HuH-7.5 (cell line): Measurements from ENCODE around the gene AFAP1.

Experiments
- DNase-seq: peaks from one replicate; pipeline ENCODE4 v3.0.0; 2011; ENCODE audit warnings: low spot score

AFAP1 gene

DNA sequence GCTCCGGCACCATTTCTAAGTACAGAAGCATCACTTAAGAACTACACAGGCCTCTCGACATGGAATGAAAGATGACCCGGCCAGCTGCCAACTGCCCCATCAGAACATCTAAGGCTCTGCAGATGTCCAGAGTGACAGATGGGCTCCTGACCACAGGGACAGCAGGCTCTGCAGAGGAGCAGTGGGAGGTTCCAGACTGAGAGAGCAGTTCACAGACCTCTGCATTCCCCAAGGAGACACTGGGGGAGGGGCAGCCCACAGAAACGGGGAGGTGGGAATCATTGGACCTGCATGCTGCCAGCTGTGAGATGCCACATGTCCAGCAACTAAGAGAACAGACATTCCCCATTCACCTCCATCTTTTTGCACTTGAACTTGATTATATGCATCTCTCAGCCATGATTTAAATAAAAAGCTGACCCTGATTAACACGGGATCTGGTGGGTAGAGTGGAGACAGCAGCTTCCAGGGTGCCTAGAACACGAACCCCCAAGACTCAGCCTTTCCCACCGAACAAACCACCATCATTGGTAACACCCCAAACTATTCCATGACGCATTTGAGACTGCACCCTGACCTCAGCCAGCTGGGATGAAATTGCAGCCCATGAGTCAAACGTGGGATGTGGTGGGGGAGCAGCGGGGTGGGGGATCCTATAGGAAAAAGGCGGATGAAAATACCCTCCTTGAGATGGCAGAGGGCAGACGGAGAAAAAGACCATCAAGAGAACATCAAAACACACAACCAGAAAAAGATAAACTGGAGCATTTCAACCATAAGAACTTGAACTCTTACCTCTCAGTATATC, 47.2 kb downstream of the AFAP1 start:
- DNase-seq: no peak

DNA sequence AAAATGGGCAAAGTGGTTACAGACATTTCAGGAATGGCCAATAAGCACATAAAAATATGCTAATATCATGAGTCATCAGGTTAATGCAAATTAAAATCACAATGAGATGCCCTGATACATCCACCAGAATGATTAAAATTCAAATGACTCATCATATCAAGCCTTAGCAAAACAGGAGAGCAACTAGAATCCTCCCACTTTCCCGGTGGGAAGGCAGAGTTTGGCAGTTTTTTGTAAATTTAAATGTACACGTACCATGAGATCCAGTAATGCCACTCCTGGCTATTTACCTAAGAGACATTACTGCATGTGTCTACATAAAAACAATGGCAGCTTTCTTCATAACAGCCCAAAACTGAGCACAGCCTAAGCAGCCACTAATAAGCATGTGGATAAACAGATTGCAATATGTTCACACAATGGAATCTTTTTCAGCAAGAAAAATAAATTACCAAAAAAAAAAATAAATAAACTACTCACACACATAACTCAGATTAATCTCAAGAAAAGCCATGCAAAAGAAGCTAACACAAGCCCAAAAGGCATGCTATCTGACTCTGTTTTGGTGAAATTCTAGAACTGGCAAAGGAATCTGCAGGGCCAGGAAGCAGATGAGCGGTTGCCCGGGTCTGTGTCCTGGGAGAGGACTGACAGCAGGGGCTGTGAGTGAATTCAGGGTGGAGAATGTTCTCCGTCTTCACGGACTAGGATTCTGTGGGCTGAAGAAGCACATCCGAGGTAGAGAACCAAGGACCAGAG, 48.8 kb downstream of the AFAP1 start:
- no peak for DNase-seq

- no peak for DNase-seq
Observed at GRCh38 chr4:7887436-7887835, 52.2 kb downstream of the AFAP1 start.

GRCh38 chr4:7886007-7886973, 53.4 kb downstream of the AFAP1 start:
- DNase-seq: no peak

DNA sequence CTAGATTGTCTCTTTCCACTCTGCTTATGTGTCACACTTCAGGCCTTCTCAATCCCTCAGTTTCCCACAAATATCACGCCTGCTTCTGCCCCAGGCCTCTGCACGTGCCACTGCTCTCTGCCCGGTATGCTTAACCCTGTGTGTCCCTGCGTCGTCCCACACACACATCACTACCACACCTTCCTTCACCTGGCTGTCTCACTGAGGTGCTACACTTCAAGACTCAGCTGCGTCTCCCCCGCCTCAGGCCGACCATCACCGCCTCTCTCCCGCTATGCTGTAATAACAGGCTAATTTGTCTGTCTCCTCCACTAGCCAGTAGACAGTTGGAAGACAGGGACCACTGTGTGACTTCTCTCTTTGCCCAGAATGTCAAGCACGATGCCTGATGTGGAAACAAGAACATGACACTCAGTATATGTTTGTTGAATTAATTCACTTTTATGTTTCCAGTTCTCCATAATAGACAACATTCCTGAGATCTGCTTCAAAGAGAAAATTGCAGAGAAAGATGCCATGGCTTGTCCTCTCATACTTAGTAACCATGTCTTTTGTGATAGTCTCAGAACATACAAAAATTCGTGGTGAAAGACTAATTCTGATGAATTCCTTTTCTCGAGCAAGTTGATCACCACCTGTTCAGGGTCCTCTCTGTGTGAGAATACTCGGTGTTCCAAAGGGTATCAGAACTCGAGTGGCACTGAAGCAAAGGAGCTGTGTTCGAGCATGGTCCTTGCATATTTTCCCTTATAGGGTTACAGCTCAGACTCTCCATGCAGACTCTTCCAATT, 54.2 kb downstream of the AFAP1 start:
- no peak for DNase-seq

- DNase-seq: no peak
Observed at GRCh38 chr4:7880683-7881082, 59.0 kb downstream of the AFAP1 start.

- DNase-seq: no peak
Observed at GRCh38 chr4:7879127-7879526, 60.5 kb downstream of the AFAP1 start.

- DNase-seq: no peak
Observed at GRCh38 chr4:7878323-7878722, 61.3 kb downstream of the AFAP1 start.

DNA sequence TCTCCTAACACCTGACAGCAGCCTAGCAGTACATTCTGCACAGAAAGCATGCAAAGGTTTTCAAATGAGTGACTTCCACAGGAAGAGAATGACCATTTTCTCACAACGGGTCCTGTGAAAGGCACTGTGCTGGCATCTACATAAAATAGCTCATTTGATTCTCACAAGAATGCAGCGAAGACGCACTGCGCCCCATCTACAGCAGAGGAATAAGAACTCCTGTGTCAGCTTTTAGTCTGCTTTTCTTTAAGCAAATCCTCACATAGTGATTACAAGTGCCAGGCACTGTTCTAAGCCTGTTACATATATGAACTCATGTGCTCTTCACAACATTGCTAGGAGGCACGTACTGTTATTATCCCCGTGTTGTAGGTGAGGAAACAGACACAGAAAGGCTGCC, 62.5 kb downstream of the AFAP1 start:
- no peak for DNase-seq

DNA sequence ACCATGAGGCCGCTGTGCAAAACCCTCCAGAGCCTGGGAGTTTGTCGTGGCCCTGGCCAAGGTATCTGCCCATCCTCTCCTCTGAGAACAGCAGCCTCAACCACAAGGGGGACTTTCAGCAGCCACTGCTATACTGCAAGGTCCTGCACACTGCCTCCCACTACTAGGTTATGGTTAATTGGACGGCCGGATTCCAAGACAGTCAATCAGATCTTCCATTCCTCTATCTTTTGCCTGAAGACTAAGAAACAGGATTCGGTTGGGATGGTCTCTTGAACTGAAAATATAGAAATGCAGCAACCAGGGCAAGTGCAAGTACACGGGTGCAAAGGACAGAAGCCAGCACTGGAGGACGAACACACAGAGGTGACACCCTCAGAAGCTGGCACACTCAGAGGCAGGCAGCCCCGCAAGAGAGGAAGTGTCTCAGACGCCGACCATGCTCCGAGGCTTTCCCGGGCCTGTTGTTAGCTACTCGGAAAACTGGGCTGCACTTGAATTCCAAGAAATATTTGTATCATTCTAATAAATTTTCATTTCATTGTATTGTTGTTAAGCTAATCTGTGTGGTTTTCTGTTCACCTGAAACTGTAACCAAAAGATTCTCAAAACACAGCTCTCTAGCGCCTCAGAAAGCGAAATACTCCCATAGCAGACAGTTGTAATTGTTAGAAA, 63.3 kb downstream of the AFAP1 start:
- no peak for DNase-seq

DNA sequence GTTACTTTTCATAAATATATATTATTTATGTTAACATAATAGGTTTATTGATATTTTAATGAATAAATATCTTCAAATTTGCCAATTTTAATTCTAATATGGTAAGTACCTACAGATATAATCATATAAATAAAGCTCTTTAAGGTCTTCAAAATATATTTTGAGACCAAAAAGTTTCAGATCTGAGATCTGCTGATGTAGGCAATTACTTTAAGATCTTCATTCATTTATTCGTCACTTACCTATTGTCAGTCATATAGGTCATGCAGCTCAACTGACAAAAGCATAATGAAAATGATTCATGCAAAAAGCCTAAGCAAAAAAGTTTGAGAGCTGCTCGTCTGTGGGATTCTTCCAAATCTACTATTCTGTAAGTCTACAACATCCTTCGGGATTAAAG, 64.8 kb downstream of the AFAP1 start:
- no peak for DNase-seq

- no peak for DNase-seq
Observed at GRCh38 chr4:7873881-7874280, 65.8 kb downstream of the AFAP1 start.

- no peak for DNase-seq
Observed at GRCh38 chr4:7872264-7872771, 67.3 kb downstream of the AFAP1 start.

DNA sequence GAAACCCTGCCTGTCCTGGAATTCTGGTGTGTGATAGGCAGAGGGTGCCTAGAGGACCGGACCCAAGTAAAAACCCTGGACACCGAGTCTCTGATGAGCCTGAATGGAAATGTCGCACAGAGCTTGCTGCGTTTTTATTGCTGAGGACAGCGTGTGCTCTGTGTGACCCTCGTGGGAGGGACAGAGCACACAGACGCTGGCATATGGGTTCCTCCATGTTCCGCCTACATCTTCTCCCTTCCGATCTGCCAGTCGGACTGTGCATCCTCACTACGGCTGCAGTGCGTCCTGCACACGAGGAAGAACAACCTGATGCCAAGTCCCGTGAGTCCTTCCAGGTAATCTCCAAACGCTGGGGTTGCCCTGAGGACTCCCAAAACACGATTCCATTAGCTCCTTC, 68.3 kb downstream of the AFAP1 start:
- DNase-seq: no peak

GRCh38 chr4:7868892-7869471, 70.7 kb downstream of the AFAP1 start:
- DNase-seq: no peak

DNA sequence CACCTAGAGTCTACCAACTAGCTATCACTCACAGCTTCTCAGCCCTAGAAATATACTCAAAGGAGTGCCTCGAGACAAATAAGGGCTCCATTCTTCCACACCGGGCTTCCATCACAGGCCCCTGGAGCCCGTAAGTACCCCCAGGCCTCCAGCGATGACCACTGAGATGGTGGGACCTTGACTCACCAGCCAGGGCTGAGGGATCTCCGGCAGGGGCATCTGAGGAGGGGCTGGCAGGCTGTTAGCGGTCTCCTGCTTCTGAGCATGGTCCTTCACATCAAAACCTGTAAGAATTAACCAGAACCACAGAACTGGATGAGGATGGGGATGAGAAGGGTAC, 71.3 kb downstream of the AFAP1 start:
- no peak for DNase-seq

DNA sequence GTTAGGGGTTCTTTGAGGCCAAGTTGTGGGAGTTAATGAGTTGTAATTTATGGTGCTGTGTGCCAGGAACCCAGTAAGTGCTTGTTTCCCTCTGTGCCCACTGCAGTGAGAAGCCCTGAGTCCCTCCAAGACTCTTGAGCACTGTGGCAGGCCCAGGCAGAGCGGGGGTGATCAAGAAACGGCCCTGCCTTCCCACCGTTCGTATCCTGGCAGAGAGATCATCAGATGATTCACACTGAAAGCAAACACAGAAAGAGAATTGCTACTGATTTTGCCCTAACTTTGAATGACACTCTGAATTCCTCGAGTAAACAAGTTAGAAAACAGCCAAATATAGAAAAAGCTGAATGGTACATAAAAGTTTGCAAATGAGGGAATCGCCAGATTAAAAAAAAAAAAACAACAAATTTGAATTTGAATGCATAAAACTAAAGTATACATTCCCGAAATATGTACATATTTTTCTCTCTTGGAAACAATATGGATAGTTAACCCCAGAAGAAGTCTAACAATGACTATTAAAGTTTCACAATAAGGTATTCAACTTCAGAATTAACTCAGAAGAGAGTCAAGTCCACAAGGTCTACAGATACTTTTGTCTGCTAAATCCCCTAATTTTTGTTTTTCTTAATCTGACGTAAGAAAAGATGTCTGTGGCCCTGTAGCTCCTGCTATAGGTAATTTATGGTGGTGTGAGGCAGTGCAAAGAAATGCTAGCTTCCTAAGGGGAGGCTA, 71.8 kb downstream of the AFAP1 start:
- DNase-seq: no peak

DNA sequence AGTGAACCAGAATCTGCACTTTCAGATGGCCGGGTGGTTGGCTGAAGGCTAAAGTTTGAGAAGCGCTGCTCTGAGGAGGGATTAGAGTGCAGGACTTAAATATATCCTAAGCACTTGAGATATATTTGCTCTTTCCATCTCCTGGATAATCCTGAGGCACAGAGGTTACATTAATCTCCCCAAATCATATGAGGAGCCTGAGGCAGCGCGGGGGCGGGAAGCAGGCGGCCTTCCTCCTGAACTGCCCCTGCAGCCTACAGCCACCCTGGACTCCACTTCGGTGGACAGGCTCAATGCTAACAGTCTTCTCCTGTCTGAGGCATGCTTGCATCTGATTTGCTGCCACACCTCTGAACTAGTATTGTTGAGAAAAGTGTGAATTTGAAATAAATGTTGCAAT, 72.5 kb downstream of the AFAP1 start:
- DNase-seq: no peak

- DNase-seq: no peak
Observed at GRCh38 chr4:7865533-7865932, 74.1 kb downstream of the AFAP1 start.

DNA sequence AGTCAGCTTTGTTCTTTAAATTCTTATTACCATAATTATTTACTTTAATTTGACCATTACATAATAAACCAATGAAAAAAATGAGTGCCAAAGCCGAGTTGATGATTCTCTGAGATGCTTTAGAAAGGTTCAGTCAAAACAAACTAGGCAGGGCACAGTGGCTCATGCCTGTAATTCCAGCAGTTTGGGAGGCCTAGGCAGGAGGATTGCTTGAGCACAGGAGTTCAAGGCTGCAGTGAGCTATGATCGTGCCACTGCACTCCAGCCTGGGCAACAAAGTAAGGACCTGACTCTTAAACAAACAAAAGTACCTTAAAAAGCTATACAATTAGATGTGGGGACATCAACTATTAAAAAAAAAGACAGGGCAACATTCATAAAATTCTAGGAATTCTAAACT, 75.0 kb downstream of the AFAP1 start:
- DNase-seq: no peak
